HepG2 (cell line): ENCODE measurements around the gene TEX19. TPM values are rescaled to one million over a fixed set of nuclear protein-coding genes. Genes with fewer than 3 reads are reported as not detected.

Experiments
- ERF ChIP-seq: IDR thresholded peaks from 2 replicates; pipeline ENCODE4 v1.6.1; 2018; ENCODE audit warnings: missing biosample characterization, missing genetic modification reagents
- GFI1 ChIP-seq: sonication (generic); formaldehyde crosslinking; IDR thresholded peaks from 2 replicates; pipeline ENCODE4 v1.5.0; 2020; ENCODE audit warnings: missing genetic modification reagents, mild to moderate bottlenecking, borderline replicate concordance
- IRF1 ChIP-seq: sonication (generic); formaldehyde crosslinking; IDR thresholded peaks from 2 replicates; pipeline ENCODE4 v1.4.0; 2020; ENCODE audit warnings: low read depth, mild to moderate bottlenecking, missing genetic modification reagents
- KLF9 ChIP-seq: IDR thresholded peaks from 2 replicates; pipeline ENCODE4 v1.6.1; 2016; ENCODE audit warnings: low read depth
- NFYC ChIP-seq: IDR thresholded peaks from 2 replicates; pipeline ENCODE4 v1.6.1; 2016; ENCODE audit warnings: missing genetic modification reagents, missing compliant biosample characterization
- NR2F6 ChIP-seq, 2 experiments: IDR thresholded peaks; 2 replicates each; pipeline ENCODE4 v1.6.1; 2016; ENCODE audit warnings: antibody characterized with exemption in 1 of 2, mild to moderate bottlenecking in 1 of 2
- PBX2 ChIP-seq: IDR thresholded peaks from 2 replicates; pipeline ENCODE4 v1.6.1; 2016; ENCODE audit warnings: control low read depth
- PCBP2 ChIP-seq: fragments of 200-400 bp; formaldehyde crosslinking; optimal IDR thresholded peaks from 2 replicates; pipeline ENCODE3; 2018; ENCODE audit warnings: low read length, low read depth; ENCODE audit not compliant: poor library complexity, severe bottlenecking
- RBM39 ChIP-seq: fragments of 200-400 bp; formaldehyde crosslinking; IDR thresholded peaks from one replicate; pipeline ENCODE4 v1.6.1; 2018; ENCODE audit warnings: antibody characterized with exemption, mild to moderate bottlenecking, low read depth, low read length; ENCODE audit not compliant: poor library complexity, severe bottlenecking
- RFXAP ChIP-seq: sonication (generic); formaldehyde crosslinking; IDR thresholded peaks from 2 replicates; pipeline ENCODE4 v1.4.0; 2020; ENCODE audit warnings: missing genetic modification reagents, borderline replicate concordance
- SP2 ChIP-seq: sonication (generic); formaldehyde crosslinking; IDR thresholded peaks from 2 replicates; pipeline ENCODE4 v1.5.1; 2020; ENCODE audit warnings: mild to moderate bottlenecking, missing genetic modification reagents
- SP4 ChIP-seq: sonication (generic); formaldehyde crosslinking; IDR thresholded peaks from 2 replicates; pipeline ENCODE4 v1.8.1; 2023; ENCODE audit warnings: mild to moderate bottlenecking, missing genetic modification reagents
- TBX3 ChIP-seq: fragments of 450-650 bp; IDR thresholded peaks from 2 replicates; pipeline ENCODE4 v1.6.1; 2017; ENCODE audit warnings: antibody characterized with exemption, mild to moderate bottlenecking, inconsistent platforms, borderline replicate concordance
- TRAFD1 ChIP-seq: sonication (generic); formaldehyde crosslinking; IDR thresholded peaks from 2 replicates; pipeline ENCODE4 v1.5.1; 2020; ENCODE audit warnings: missing genetic modification reagents, mild to moderate bottlenecking, borderline replicate concordance
- YY1 ChIP-seq: IDR thresholded peaks from 2 replicates; pipeline ENCODE4 v1.6.1; 2011; ENCODE audit warnings: low read length, low read depth, moderate library complexity, mild to moderate bottlenecking; ENCODE audit not compliant: insufficient read depth, insufficient replicate concordance
- ZNF235 ChIP-seq: sonication (generic); formaldehyde crosslinking; IDR thresholded peaks from 2 replicates; pipeline ENCODE4 v1.8.1; 2023; ENCODE audit warnings: mild to moderate bottlenecking, missing genetic modification reagents, borderline replicate concordance
- ZNF792 ChIP-seq: IDR thresholded peaks from 2 replicates; pipeline ENCODE4 v1.6.1; 2016
- polyA plus RNA-seq, 8 experiments: library from polyadenylated mRNA; depleted of rRNA in 3 of 8; stranded (reverse) in 7 of 8; unstranded in 1 of 8; fragments of >200 nt; fragmentation: Illumina TruSeq in 4 of 8; extraction: Trizol in 4 of 8; gene quantifications; 2 replicates each; pipeline versions ENCODE4 v1.2.1 to v1.2.3, GENCODE V29; 2011 to 2016; ENCODE audit warnings: low read depth in 4 of 8, missing spikeins in 1 of 8, mixed read lengths in 1 of 8; ENCODE audit not compliant: insufficient read depth in 1 of 8
- total RNA-seq, 5 experiments: library from RNA; depleted of rRNA; stranded (reverse); fragments of >200 nt; fragmentation: Illumina TruSeq; extraction: Trizol; gene quantifications; 2 replicates each; pipeline ENCODE4 v1.2.3, GENCODE V29; 2016; ENCODE audit warnings: low read depth in 1 of 5
- TF ChIP-seq, protein P1 (sequence below): sonication (generic); formaldehyde crosslinking; conservative IDR thresholded peaks from 2 replicates; pipeline ENCODE4 v1.4.0; 2020; ENCODE audit warnings: mild to moderate bottlenecking, missing genetic modification reagents, moderate library complexity

TEX19 gene
- total and polyA plus RNA-seq, 2 of the 13 experiments (the other 11 are each of a cell fraction or from before 2014, with no cell fraction given) = 1.3 to 6.0 TPM

- TF ChIP-seq ZNF792 (CRISPR knock-in tag) (no peak), TRAFD1 (CRISPR knock-in tag) (no peak), SP2 (CRISPR knock-in tag) (no peak), IRF1 (CRISPR knock-in tag) (no peak), ERF (peak; percentile 65; the same call in 1 of the 2 replicates), ZNF235 (no peak), SP4 (no peak), KLF9 (no peak), NFYC (no peak), PBX2 (CRISPR knock-in tag) (no peak), NR2F6 (IDR thresholded peaks at IDR 0.05) (peak; percentile 37), NR2F6 (CRISPR knock-in tag; IDR thresholded peaks at IDR 0.05) (no peak), GFI1 (CRISPR knock-in tag) (no peak), YY1 (peak; percentile 72), RFXAP (CRISPR knock-in tag) (peak; percentile 55; the same call in 1 of the 2 replicates), PCBP2 (no peak), RBM39 (peak; percentile 26), TBX3 (no peak)
- TF ChIP-seq, protein P1, sequence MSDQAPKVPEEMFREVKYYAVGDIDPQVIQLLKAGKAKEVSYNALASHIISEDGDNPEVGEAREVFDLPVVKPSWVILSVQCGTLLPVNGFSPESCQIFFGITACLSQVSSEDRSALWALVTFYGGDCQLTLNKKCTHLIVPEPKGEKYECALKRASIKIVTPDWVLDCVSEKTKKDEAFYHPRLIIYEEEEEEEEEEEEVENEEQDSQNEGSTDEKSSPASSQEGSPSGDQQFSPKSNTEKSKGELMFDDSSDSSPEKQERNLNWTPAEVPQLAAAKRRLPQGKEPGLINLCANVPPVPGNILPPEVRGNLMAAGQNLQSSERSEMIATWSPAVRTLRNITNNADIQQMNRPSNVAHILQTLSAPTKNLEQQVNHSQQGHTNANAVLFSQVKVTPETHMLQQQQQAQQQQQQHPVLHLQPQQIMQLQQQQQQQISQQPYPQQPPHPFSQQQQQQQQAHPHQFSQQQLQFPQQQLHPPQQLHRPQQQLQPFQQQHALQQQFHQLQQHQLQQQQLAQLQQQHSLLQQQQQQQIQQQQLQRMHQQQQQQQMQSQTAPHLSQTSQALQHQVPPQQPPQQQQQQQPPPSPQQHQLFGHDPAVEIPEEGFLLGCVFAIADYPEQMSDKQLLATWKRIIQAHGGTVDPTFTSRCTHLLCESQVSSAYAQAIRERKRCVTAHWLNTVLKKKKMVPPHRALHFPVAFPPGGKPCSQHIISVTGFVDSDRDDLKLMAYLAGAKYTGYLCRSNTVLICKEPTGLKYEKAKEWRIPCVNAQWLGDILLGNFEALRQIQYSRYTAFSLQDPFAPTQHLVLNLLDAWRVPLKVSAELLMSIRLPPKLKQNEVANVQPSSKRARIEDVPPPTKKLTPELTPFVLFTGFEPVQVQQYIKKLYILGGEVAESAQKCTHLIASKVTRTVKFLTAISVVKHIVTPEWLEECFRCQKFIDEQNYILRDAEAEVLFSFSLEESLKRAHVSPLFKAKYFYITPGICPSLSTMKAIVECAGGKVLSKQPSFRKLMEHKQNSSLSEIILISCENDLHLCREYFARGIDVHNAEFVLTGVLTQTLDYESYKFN (CRISPR knock-in tag) = no peak
These were observed 20.0 kb upstream of the TEX19 start (continued) for GRCh38 chr17:82338858-82339633.
